IPS DF 6.9 (cell line): ENCODE results near the gene RPS10.
"Not testable (repeated sequence)": the region's sequence is repeated elsewhere in the genome, so short reads cannot be mapped to it uniquely, and the experiment has no call there.

Source experiments
- DNase-seq: peaks from one replicate; pipeline ENCODE4 v3.0.0-alpha.2; 2013; ENCODE audit warnings: low read depth, low spot score
- H3K27ac ChIP-seq: one replicate; pipeline ENCODE4 v1.5.1; 2013; ENCODE audit warnings: low read length, control low read depth
- H3K27me3 ChIP-seq: 2 replicates; pipeline ENCODE4 v1.6.1; 2013; ENCODE audit warnings: mild to moderate bottlenecking, low read length; ENCODE audit not compliant: control insufficient read depth, insufficient read depth
- H3K36me3 ChIP-seq: 2 replicates; pipeline ENCODE4 v1.6.1; 2013; ENCODE audit warnings: low read length; ENCODE audit not compliant: control insufficient read depth, insufficient read depth
- H3K4me1 ChIP-seq: 2 replicates; pipeline ENCODE4 v1.6.1; 2013; ENCODE audit warnings: low read length; ENCODE audit not compliant: control insufficient read depth, insufficient read depth
- H3K4me3 ChIP-seq: 2 replicates; pipeline ENCODE4 v1.5.1; 2013; ENCODE audit warnings: mild to moderate bottlenecking, low read length
- H3K9me3 ChIP-seq: 2 replicates; pipeline ENCODE4 v1.6.1; 2013; ENCODE audit warnings: low read length, inconsistent platforms; ENCODE audit not compliant: control insufficient read depth, insufficient read depth
- whole genome bisulfite sequencing: extraction: QIAGEN DNeasy Blood & Tissue Kit; methylation state at CpG from one replicate; pipeline ENCODE4 v1.1.7; 2013; ENCODE audit warnings: mixed read lengths, missing lambda C conversion rate; ENCODE audit not compliant: insufficient read length, insufficient coverage; 5-methylcytosine and 5-hydroxymethylcytosine counted together

Gene RPS10

DNA sequence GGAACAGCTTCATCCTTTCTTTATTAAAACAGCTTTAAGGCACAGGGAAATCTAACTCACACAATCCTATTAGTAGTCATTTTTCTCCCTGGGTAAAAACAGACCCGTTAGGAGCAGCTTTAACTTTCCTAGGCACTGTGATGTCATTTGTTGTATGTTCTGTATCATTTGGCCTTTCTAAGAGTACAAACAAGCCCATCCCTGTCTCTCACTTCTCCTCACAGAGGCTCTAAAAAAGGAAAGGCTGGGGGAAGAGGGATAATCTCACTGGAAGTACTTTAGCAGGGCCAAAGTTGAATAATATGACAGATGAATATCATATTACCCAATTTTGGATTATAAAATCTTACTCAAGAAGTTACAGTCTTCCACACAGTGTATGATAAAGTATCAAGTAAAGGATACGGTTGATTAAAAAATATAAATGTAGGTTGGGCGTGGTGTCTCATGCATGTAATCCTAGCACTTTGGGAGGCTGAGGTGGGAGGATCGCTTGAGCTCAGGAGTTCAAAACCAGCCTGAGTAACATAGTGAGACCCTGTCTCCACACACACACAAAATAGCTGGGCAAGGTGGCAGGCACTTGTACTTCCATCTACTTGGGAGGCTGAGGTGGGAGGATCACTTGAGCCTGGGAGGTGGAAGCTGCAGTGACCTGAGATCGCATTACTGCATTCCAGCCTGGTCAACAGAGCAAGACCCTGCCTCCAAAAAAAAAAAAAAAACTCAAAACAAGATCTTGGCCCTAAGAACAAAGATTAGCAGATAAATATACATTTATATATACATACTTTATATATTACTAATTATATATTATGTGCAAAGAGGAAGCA, 41.3 kb downstream of the RPS10 start:
- Histone ChIP-seq H3K27me3 (no peaks in the 10 kb centered on the region), H3K4me1 (no peaks in the 10 kb centered on the region), H3K36me3 (no peaks in the 10 kb centered on the region), H3K4me3 (no peak overlapping the region), H3K9me3 (no peaks in the 10 kb centered on the region), H3K27ac (no peak overlapping the region)
- WGBS, result no CpG with 5 or more reads among the region's 5 CpGs
- DNase-seq, result no peak

DNA sequence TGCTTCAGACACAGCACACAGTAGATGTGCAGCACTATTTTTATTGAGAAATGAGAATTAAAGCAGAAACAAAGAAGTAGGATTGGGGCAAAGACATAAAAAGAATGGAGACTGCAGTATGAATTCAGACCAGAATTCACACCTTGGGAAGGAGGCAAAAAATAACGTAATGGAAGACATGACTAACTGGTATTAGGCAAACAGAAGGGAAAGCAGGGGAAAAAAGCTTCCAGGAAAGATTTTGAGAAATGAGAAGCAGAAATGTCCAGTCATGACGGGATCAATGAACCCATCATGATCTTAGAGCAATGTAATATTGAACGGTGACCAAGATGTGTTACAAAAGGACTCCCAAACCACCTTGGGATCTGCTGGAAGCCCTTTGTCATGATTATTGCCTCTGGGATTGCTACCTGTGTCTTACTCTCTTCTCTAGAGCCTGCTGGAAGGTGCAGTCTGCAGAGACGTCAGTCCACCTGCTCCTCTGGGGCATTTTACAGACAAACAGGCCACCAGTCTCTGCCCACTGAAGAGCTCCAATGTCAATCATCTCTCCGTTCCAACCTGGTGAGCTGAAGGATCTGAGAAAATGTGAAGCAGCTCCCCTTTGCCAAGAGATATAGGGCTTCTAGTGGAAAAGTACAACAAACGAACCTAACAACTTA, 42.1 kb downstream of the RPS10 start:
- no peaks in the 10 kb centered on the region for H3K36me3 ChIP-seq
- no peaks in the 10 kb centered on the region for H3K4me1 ChIP-seq
- no peak overlapping the region for H3K27ac ChIP-seq
- no CpG with 5 or more reads among the region's 6 CpGs for WGBS
- no peak for DNase-seq
- no peak overlapping the region for H3K4me3 ChIP-seq
- no peaks in the 10 kb centered on the region for H3K27me3 ChIP-seq
- no peaks in the 10 kb centered on the region for H3K9me3 ChIP-seq

DNA sequence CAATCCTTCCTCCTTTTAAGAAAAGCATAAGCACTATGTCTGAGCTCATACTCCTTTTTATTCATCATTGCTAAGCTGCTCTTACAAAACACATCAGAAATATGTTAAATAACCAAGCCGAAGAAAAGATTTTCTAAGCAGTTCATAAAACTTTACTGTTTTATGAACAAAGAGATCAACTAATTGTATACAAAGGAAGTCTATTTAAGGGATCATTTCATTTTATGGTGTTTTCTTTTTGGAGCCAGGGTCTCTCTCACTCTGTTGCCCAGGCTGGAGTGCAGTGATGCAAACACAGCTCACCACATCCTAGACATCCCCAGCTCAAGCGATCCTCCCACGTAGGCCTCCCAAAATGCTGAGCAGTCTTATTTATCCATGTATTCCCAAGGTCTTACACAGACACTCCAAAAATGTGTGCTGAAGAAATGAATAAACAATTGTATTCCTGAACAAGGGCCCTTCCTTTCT, 42.7 kb downstream of the RPS10 start:
- no CpG with 5 or more reads among the region's 3 CpGs for WGBS
- no peak for DNase-seq
- Histone ChIP-seq H3K27ac (no peak overlapping the region), H3K4me3 (no peak overlapping the region), H3K27me3 (no peaks in the 10 kb centered on the region), H3K4me1 (no peaks in the 10 kb centered on the region), H3K36me3 (no peaks in the 10 kb centered on the region), H3K9me3 (no peaks in the 10 kb centered on the region)

DNA sequence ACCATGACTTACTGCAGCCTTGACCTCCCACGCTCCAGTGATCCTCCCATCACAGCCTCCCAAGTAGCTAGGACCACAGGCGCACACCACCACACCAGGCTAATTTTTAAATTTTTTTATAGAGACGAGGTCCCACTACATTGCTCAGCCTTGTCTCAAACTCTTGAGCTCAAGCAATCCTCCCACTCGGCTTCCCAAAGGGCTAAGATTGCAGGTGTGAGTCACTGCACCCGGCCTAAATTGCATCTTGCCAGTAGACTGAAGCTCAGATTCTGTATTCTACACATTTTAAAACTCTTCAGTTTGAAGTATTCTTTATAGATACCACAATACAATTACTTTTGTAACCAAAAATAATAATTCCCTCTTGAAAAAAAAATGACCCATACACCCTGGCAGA, 44.8 kb downstream of the RPS10 start:
- Histone ChIP-seq H3K4me3 (no peak overlapping the region), H3K27ac (no peak overlapping the region), H3K36me3 (no peaks in the 10 kb centered on the region), H3K4me1 (no peaks in the 10 kb centered on the region), H3K9me3 (no peaks in the 10 kb centered on the region), H3K27me3 (no peaks in the 10 kb centered on the region)
- WGBS, result no CpG with 5 or more reads among the region's 5 CpGs
- no peak for DNase-seq

DNA sequence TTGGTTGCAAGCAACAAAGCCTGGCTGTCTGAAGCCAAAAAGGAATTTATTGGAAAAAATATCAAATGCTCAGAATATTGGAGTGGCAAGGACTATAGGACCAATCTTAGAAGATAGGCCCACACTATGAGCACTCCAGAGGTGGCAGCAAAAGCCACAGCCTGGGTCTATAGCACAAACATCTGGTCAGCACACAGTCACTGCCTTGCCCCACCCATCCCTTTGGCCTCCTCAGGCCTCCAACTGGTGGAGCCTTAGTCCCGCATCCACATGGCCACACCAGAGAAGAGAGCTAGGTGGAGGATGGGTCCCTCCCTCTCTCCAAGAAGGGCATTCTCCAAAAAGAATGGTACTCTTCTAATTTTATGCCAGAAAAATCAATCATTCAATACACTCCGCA, 47.4 kb downstream of the RPS10 start:
- Histone ChIP-seq H3K27ac (no peak overlapping the region), H3K27me3 (no peaks in the 10 kb centered on the region), H3K4me3 (no peak overlapping the region), H3K9me3 (no peaks in the 10 kb centered on the region), H3K36me3 (no peaks in the 10 kb centered on the region), H3K4me1 (no peaks in the 10 kb centered on the region)
- WGBS, result no CpG with 5 or more reads among the region's 2 CpGs
- no peak for DNase-seq

DNA sequence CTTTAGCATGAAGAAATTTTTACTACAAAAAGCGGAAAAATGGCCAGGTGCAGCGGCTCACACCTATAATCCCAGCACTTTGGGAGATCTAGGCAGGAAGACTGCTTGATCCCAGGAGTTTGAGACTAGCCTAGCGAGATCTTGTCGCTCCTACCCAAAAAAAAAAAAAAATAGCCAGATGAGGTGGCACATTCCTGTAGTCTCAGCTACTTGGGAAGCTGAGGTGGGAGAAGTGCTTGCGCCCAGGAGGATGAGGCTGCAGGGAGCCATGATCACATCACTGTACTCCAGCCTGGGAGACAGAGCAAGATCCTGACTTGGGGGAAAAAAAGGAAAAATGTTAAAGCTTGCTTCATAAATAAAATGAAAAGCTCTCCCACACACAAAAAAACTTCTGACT, 47.9 kb downstream of the RPS10 start:
- no peaks in the 10 kb centered on the region for H3K27me3 ChIP-seq
- no peak overlapping the region for H3K27ac ChIP-seq
- DNase-seq, result no peak
- WGBS, result no CpG with 5 or more reads among the region's 5 CpGs
- H3K9me3 ChIP-seq, result no peaks in the 10 kb centered on the region
- H3K36me3 ChIP-seq, result no peaks in the 10 kb centered on the region
- H3K4me1 ChIP-seq, result no peaks in the 10 kb centered on the region
- H3K4me3 ChIP-seq, result no peak overlapping the region

DNA sequence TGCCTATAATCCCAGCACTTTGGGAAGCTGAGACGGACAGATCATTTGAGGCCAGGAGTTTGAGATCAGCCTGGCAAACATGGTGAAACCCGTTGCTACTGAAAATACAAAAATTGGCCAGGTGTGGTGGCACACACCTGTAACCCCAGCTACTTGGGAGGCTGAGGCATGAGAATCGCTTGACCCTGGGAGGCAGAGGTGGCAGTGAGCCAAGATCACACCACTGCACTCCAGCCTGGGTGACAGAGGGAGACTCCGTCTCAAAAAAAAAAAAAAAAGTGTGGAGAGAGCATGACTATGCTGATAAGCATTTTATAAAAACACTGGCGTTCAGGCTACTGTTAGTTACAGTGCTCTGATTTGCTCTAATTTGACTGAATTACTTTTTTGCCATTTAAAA, 48.3 kb downstream of the RPS10 start:
- not testable (repeated sequence) for H3K9me3 ChIP-seq, H3K36me3 ChIP-seq, H3K27ac ChIP-seq, H3K4me1 ChIP-seq, H3K4me3 ChIP-seq, H3K27me3 ChIP-seq, DNase-seq
- WGBS, result no CpG with 5 or more reads among the region's 5 CpGs

DNA sequence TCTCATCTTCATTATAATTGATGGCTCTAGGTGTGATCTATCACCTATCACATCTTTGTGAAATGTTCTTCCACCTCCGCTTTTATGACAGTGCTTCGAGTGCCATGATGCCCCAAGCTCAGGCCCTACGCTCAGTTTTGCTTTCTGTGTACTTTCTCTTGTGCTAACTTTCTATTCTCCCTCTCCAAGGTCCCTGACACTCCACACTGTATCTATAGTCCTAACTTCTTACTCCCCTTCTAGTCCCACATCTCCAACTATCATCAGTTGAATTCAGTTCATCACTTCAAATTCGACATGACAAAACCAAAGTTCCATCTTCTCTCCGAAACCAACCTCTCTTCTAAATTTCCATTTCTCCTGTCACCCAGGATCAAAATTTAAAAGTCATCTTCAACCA, 50.0 kb downstream of the RPS10 start:
- H3K36me3 ChIP-seq, result no peaks in the 10 kb centered on the region
- no peaks in the 10 kb centered on the region for H3K9me3 ChIP-seq
- 100% methylated on average over 2 of the region's 5 CpGs for WGBS

DNA sequence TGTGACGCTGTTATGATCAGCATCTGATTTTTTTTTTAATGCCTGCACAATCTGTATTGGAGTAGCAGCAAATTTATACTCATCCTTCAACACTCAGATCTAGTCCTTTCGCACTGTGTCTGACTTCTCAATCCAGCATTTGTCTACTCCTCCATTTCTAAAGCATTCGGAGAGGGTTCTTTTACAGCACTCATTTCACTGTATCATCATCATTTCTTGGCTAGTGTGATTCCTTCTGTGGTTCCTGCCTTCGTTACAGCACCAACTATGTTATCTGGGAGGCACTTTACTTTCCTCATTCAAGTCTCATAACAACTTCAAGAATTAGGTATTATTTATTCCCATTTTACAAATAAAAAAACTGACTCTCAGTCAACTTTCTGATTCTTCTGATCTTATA, 51.4 kb downstream of the RPS10 start:
- WGBS, result no CpG with 5 or more reads among the region's 4 CpGs
- no peak overlapping the region for H3K27ac ChIP-seq
- no peaks in the 10 kb centered on the region for H3K4me1 ChIP-seq
- no peaks in the 10 kb centered on the region for H3K27me3 ChIP-seq
- no peaks in the 10 kb centered on the region for H3K36me3 ChIP-seq
- H3K4me3 ChIP-seq, result no peak overlapping the region
- DNase-seq, result no peak
- no peaks in the 10 kb centered on the region for H3K9me3 ChIP-seq

More for the DNA sequence above, 50.0 kb downstream of the RPS10 start:
- Histone ChIP-seq H3K4me3 (no peak overlapping the region), H3K4me1 (no peaks in the 10 kb centered on the region), H3K27ac (no peak overlapping the region), H3K27me3 (no peaks in the 10 kb centered on the region)
- no peak for DNase-seq

DNA sequence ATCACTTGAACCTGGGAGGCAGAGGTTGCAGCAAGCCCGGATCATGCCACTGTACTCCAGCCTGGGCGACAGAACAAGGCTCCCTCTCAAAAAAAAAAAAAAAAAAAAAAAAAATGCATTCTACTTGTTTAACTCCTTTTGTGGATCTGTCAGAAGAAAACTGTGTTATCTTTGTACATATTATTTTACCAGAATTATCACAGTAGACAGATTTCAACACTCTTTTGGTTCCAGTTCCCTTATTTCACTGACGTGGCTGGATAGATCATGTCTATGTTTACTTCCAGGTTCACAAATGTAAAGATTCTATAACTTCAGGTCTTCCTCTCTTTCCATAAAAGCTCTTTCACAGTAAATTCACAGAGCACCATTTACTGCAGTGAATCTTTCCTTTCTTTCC, 51.8 kb downstream of the RPS10 start:
- Histone ChIP-seq H3K4me3 (no peak overlapping the region), H3K36me3 (no peaks in the 10 kb centered on the region), H3K4me1 (no peaks in the 10 kb centered on the region), H3K9me3 (no peaks in the 10 kb centered on the region), H3K27me3 (no peaks in the 10 kb centered on the region), H3K27ac (no peak overlapping the region)
- no peak for DNase-seq
- WGBS, result no CpG with 5 or more reads among the region's 3 CpGs
